Nephron (organoid): ENCODE data around the gene HADHA.
"Not testable (repeated sequence)": the region's sequence is repeated elsewhere in the genome, so short reads cannot be mapped to it uniquely, and the experiment has no call there.

Experiments
- H3K27ac Mint-ChIP-seq, 3 experiments: 2 replicates each; pipeline ENCODE4 v1.8.0; 2020; ENCODE audit warnings: mixed read lengths in 3 of 3, mild to moderate bottlenecking in 2 of 3, moderate library complexity in 1 of 3
- H3K27me3 Mint-ChIP-seq: 2 replicates; pipeline ENCODE4 v1.8.0; 2021; ENCODE audit warnings: low read depth, mild to moderate bottlenecking, moderate library complexity, mixed read lengths
- H3K36me3 Mint-ChIP-seq: 2 replicates; pipeline ENCODE4 v1.8.0; 2020; ENCODE audit warnings: low read depth, mixed read lengths
- H3K4me1 Mint-ChIP-seq: 2 replicates; pipeline ENCODE4 v1.8.0; 2020; ENCODE audit warnings: mixed read lengths
- H3K4me3 Mint-ChIP-seq, 3 experiments: 2 replicates each; pipeline ENCODE4 v1.8.0; 2020; ENCODE audit warnings: mild to moderate bottlenecking in 3 of 3, mixed read lengths in 3 of 3, moderate library complexity in 2 of 3
- H3K9me3 Mint-ChIP-seq: 2 replicates; pipeline ENCODE4 v1.8.0; 2020; ENCODE audit warnings: mixed read lengths
- TF ChIP-seq, protein P1 (sequence below), 3 experiments: fragments of 200-600 bp; sonication (generic); IDR thresholded peaks; one replicate each; pipeline ENCODE4 v1.5.0; 2021; ENCODE audit warnings: antibody characterized with exemption in 3 of 3; ENCODE audit not compliant: unreplicated experiment in 3 of 3

Gene HADHA

DNA sequence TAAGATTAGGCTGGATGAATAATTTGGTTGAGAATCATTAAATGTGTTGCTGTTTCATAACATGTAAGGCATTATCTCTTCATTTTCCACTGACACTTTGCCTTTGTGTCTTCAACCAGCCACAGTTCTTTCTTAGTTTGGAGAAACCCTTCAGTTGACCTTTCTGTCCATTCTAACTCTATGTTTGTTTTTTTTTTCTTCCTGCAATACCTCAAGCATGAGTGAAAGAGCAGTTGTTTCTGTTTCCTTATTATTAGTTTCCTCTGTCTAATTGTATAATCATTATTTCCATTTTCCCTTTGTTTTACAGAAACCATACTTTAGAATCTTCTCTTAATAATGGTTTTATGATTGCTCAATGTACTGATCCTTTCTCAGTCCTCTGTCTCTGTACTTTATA, 25.9 kb upstream of the HADHA start:
- Mint-ChIP-seq H3K36me3 (peaks cover 34% of the 10 kb centered on the region), H3K4me1 (peaks cover 5% of the 10 kb centered on the region), H3K9me3 (no peaks in the 10 kb centered on the region), H3K4me3 (no peak overlapping the region), H3K27ac (no peak overlapping the region), H3K27me3 (no peaks in the 10 kb centered on the region)
- TF ChIP-seq, protein P1, sequence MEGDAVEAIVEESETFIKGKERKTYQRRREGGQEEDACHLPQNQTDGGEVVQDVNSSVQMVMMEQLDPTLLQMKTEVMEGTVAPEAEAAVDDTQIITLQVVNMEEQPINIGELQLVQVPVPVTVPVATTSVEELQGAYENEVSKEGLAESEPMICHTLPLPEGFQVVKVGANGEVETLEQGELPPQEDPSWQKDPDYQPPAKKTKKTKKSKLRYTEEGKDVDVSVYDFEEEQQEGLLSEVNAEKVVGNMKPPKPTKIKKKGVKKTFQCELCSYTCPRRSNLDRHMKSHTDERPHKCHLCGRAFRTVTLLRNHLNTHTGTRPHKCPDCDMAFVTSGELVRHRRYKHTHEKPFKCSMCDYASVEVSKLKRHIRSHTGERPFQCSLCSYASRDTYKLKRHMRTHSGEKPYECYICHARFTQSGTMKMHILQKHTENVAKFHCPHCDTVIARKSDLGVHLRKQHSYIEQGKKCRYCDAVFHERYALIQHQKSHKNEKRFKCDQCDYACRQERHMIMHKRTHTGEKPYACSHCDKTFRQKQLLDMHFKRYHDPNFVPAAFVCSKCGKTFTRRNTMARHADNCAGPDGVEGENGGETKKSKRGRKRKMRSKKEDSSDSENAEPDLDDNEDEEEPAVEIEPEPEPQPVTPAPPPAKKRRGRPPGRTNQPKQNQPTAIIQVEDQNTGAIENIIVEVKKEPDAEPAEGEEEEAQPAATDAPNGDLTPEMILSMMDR (IDR thresholded peaks at IDR 0.05; ENCODE audit: unreplicated experiment in 3 of 3), result no peak

DNA sequence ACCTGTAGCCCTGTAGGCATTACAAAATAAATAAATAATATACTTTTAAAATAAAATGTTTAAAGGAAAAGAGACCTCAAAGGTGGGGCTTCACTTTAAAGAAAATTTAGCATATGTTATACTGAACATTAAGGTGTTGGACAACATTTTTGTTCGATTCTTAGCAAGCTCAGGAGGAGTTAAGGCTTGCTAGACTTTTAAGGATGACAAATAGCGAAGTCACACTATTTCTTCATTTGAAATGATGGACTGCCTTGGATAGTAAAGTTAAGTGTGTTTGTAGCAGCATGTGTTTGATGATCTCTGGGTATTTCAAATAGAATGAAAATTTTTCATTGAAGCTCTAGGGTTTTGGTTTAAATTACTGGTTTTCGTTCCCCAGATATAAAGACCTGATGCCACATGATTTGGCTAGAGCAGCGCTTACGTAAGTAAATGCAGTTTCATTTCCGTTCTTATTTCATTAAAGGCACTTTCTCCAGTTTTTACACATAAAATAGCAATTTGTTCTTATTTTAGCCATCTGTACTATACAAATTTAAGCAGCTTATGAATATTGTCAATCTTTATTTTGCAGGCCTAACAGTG, 25.2 kb upstream of the HADHA start:
- Mint-ChIP-seq H3K27me3 (no peaks in the 10 kb centered on the region), H3K36me3 (peaks cover 38% of the 10 kb centered on the region), H3K4me1 (peaks cover 5% of the 10 kb centered on the region), H3K9me3 (no peaks in the 10 kb centered on the region), H3K4me3 (no peak overlapping the region), H3K27ac (no peak overlapping the region)
- TF ChIP-seq, protein P1 (IDR thresholded peaks at IDR 0.05; ENCODE audit: unreplicated experiment in 3 of 3), result no peak

DNA sequence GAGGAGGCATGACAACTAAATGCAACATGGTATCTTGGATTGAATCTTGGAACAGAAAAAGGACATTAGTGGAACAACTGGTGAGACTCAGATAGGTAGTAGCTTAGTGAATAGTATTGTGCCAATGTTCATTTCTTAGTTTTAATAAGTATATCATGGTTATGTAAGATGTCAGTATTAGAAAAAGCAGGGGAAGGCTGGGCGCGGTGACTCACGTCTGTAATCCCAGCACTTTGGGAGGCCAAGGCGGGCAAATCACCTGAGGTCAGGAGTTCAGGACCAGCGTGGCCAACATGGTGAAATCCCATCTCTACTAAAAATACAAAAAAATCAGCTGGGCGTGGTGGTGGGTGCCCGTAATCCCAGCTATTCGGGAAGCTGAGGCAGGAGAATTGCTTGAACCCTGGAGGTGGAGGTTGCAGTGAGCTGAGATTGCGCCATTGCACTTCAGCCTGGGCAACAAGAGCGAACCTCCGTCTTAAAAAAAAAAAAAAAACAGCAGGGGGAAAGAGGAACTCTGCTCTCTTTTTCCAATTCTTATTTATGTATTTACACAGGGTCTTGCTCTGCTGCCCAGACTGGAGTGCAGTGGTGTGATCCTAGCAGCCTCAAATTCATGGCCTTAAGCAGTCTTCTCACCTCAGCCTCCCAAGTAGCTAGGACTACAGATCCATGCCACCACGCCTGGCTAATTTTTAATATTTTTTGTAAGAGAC, 24.4 kb upstream of the HADHA start:
- H3K27ac Mint-ChIP-seq, H3K9me3 Mint-ChIP-seq, H3K27me3 Mint-ChIP-seq, H3K4me1 Mint-ChIP-seq, H3K4me3 Mint-ChIP-seq: not testable (repeated sequence)
- peaks cover 41% of the 10 kb centered on the region for H3K36me3 Mint-ChIP-seq

DNA sequence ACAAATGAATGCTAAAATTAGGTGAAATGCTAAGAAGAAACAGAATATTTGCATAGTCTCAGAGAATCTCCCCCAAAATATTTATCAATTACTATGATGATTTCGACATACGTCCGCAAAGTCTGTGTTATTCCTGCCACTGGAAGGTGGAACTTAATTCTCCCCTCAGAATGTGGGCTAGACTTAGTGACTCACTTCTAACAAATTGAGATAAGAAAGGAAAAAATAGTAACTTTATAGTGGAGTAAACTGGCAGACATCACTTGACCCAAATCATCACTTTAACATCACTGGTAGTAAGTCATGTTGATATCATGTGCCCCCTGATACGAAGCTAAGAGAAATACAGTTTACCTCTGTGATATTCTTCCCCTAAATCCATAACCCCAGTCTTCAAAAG, 23.8 kb upstream of the HADHA start:
- Mint-ChIP-seq H3K4me1 (no peaks in the 10 kb centered on the region), H3K36me3 (peaks cover 42% of the 10 kb centered on the region), H3K4me3 (no peak overlapping the region)

DNA sequence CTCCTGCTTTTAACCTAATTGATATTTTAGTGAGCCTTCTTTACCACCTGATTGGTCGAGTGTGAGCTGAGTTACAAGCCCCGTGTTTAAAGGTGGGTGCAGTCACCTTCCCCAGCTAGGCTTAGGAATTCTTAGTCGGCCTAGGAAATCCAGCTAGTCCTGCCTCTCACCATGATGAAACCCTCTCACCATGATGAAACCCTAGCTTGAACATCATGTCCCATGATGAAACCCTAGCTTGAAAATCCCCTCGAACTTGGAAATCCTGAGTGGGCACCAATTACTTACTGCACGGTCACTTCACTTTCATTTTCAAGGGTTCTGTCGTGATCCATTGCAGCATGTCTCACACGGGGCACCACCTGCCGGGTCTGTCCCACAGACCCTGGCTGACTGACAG, 14.4 kb upstream of the HADHA start:
- H3K36me3 Mint-ChIP-seq, result peaks cover 54% of the 10 kb centered on the region
- H3K9me3 Mint-ChIP-seq, H3K4me3 Mint-ChIP-seq: not testable (repeated sequence)

More for the DNA sequence above, 23.8 kb upstream of the HADHA start:
- no peak overlapping the region for H3K27ac Mint-ChIP-seq
- no peaks in the 10 kb centered on the region for H3K27me3 Mint-ChIP-seq
- no peaks in the 10 kb centered on the region for H3K9me3 Mint-ChIP-seq
- TF ChIP-seq, protein P1 (IDR thresholded peaks at IDR 0.05; ENCODE audit: unreplicated experiment in 3 of 3), result no peak

DNA sequence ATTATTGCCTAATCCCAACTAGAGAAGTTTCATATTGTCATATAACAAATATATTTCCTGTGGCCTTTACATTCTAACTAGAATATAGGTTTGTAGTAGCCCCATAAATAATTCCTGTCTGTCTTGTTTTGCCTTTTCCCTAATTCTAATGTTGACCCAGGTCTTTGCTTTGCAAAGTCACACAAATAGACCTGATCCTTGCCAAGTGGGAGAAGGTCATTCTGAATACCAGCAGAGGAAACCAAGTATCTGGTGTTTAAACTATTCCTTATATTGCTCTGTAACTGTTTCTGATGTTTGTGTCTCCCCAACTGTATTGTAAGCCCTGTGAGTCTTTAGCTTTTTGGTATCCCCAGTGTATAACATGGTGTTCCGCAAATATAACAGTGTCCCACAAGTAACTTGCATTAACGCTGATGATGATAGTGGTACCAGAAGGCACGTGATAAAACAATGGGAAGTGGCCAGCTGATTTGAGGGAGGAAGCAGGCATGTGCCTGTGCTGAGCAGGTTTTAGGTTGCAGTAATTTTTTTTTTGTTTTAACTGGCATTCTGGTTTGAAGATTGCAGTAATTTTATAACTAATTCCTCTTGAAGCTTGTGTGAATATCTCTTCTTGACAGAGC, 11.4 kb upstream of the HADHA start:
- H3K27ac Mint-ChIP-seq, result no peak overlapping the region
- H3K36me3 Mint-ChIP-seq, result peaks cover 39% of the 10 kb centered on the region
- no peak overlapping the region for H3K4me3 Mint-ChIP-seq
- H3K27me3 Mint-ChIP-seq, result no peaks in the 10 kb centered on the region
- H3K9me3 Mint-ChIP-seq, result no peaks in the 10 kb centered on the region
- TF ChIP-seq, protein P1 (IDR thresholded peaks at IDR 0.05; ENCODE audit: unreplicated experiment in 3 of 3), result no peak
- peaks cover 6% of the 10 kb centered on the region for H3K4me1 Mint-ChIP-seq

More for the DNA sequence above, 14.4 kb upstream of the HADHA start:
- not testable (repeated sequence) for H3K27me3 Mint-ChIP-seq, H3K4me1 Mint-ChIP-seq, H3K27ac Mint-ChIP-seq
